Iris pigment epithelial cell (primary cell): Measurements from ENCODE around the gene RTBDN.
A peak's percentile ranks its signal among the peaks of the same experiment; 100 is the strongest.
"Not testable (repeated sequence)": the region's sequence is repeated elsewhere in the genome, so short reads cannot be mapped to it uniquely, and the experiment has no call there.

ENCODE experiments used
- DNase-seq: peaks from one replicate; pipeline ENCODE4 v3.0.0-alpha.2; 2011; ENCODE audit warnings: low read depth

Gene RTBDN

DNA sequence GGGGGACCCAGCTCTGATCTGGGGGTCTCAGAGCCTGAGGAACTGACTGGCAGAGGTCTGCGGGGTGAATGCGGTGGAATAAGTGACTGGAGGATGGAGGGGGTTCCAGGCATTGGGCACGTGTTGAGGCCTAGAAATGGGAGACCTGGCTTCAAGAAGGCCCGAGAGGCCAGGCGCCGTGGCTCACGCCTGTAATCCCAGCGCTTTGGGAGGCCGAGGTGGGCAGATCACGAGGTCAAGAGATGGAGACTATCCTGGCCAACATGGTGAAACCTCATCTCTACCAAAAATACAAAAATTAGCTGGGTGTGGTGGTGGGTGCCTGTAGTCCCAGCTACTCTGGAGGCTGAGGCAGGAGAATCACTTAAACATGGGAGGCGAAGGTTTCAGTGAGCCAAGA is 16.6 kb downstream of the RTBDN start:
- DNase-seq, result not testable (repeated sequence)

DNA sequence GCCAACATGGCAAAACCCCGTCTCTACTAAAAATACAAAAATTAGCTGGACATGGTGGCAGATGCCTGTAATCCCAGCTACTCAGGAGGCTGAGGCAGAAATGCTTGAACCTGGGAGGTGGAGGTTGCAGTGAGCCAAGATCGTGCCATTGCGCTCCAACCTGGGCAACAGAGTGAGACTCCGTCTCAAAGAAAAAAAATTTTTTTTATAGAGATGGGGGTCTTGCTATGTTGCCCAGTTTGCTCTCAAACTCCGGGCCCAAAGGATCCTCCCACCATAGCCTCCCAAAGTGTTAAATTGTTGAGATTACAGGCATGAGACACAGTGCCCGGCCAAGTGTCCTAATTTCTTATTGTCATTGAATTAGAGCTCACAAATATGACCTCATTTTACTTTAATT is 17.2 kb downstream of the RTBDN start:
- DNase-seq, result not testable (repeated sequence)

DNA sequence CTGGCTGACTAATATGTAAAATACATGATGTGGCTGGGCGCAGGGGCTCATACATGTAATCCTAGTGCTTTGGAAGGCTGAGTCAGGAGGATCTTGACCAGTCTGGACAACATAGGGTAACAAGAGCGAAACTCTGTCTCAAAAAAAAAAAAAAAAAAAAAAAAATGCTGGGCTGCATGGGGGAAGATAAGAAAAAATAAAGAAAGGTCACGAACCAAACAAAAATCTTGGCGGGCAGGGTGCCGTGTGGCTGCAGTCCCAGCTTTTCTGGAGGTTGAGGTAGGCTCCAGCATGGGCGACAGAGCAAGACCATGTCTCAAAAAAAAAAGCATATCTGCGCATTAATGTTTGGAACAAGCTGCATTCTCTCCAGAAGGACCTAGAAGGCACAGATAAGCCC is 19.3 kb downstream of the RTBDN start:
- no peak for DNase-seq

DNA sequence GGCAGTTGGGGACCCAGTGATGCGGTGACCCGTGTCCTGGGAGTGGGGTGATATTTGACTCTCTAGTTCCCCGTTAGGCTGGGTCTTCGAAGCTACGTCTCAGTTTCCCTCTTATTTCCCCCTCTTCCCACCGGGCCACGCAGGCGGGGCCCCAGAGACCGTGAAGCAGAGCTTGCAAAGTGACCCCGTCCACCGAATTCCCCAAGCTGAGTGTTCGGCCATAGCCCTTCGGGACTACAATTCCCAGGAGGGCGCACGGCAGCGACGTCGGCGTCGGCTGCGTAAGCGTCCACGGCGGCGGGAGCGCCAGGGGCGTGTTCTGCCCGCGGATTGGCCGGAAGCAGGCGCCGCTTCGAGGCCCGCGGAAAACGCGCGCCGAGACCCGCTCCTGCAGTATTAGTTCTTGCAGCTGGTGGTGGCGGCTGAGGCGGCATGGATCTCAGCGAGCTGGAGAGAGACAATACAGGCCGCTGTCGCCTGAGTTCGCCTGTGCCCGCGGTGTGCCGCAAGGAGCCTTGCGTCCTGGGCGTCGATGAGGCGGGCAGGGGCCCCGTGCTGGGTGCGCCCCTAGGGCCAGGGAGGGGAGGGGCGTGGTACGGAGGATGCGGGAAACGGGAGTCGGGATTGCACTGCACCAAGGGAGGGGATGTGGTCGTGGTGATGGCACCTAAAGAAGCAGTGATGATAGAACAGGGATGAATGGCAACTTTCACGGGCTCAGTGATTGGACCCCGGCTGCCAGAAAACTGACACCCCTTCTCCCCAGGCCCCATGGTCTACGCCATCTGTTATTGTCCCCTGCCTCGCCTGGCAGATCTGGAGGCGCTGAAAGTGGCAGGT is 27.9 kb downstream of the RTBDN start, which contains the start of gene RNASEH2A:
Gene RNASEH2A, plus strand, starts transcription at position 343 of the 840 bp plus-strand sequence. Its CDS starts 90 bp downstream, at position 433.
- peak; percentile 94 for DNase-seq

GRCh38 chr19:12804051-12804450 is 30.3 kb downstream of the RTBDN start:
- DNase-seq, result no peak

DNA sequence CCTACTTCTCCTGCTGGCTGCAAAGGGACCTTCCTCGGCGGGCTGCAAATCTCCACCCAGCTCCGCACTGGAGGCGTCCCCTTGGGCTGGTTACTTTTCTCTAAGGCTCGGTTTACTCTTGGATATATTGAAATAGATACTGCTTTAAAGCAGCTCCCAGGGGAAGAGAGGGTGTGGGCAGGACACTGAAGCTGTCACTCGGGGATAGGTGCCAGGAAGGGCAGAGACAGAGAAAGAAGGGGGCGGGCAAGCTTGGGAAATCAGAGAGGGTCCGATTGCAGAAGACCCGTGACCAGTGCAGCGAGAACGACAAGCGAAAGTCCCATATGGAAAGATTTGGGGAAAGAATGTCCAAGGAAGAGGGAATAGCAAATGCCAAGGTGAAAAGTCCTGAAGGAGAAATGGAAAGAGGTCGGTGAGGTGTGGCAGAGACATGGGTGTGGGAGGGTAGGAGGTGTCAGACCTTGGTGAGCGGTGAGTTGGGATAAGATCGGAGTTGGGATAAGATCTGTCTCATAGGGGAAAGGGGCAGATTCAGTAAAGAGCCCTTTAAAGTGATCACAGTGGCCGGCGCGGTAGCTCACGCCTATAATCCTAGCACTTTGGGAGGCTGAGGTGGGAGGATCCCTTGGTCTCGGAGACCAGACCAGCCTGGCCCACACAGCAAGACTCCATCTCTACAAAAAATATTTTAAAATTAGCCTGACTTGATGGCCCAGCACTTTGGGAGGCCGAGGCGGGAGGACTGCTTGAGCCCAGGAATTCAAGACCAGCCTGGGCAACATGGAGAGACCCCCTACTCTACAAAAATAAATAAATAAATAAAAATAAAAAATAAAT is 31.9 kb downstream of the RTBDN start:
- no peak for DNase-seq

DNA sequence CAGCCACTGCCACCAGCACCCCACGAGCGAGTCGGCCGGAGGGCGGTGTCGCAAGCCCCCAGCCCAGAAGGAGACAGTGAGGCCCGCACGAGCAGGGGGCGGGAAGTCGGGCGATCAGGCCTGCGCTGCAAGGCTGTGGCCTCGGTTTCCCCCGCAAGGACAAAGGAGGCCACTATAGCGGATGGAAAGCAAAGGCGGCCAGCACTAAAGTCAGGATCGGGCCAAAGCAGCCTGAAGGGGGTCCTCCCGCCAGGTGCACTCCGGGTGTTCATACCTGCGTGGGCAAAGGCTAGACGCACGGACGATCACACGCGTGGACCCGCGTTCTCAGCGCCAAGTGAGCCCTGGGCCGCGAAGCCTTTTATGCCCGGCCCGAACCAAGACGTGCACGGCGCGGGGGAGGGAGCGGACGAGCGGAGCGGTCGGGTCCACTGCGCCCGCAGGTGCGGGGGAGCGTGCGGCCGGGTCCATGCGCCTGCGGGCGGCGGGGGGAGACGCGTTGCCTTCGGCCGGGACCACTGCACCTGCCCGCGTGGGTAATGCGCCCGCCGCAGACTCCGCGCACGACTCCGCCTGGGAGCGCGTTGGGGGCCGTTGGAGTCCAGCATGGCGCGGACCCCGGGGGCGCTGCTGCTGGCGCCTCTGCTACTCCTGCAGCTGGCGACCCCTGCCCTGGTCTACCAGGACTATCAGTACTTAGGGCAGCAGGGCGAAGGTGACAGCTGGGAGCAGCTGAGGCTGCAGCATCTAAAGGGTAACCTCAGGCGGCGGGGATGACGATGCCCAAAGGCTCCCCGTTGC is 32.7 kb downstream of the RTBDN start, which contains the start of the genes PRDX2 and THSD8:
Gene PRDX2, minus strand, starts transcription at position 335 of the 801 bp plus-strand sequence. CDS start 539 bp downstream, outside the sequence.
Gene THSD8, plus strand, starts transcription at position 604 of the 801 bp plus-strand sequence. Its CDS starts 3 bp downstream, at position 607.
- peak; percentile 72 for DNase-seq

- no peak for DNase-seq
These were observed 33.4 kb downstream of the RTBDN start for GRCh38 chr19:12800923-12801465.

DNA sequence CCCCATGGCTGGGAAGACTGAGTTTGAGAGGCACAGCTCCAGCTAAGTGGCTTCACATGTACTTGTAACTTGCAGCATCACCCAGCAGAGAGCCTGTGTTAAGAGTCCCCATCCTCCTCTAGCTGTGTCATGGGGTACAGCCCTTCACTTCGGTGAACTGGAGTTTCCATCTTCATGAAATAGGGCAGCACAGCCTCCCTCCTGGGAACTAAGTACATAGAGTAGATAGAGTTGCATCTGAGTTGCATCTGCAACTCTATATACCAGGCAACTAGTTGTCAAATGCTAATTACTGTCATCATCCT is 34.0 kb downstream of the RTBDN start:
- DNase-seq, result no peak

GRCh38 chr19:12799742-12800465 is 34.5 kb downstream of the RTBDN start:
- no peak for DNase-seq

- DNase-seq, result not testable (repeated sequence)
These were observed 36.8 kb downstream of the RTBDN start for GRCh38 chr19:12797607-12798006.

DNA sequence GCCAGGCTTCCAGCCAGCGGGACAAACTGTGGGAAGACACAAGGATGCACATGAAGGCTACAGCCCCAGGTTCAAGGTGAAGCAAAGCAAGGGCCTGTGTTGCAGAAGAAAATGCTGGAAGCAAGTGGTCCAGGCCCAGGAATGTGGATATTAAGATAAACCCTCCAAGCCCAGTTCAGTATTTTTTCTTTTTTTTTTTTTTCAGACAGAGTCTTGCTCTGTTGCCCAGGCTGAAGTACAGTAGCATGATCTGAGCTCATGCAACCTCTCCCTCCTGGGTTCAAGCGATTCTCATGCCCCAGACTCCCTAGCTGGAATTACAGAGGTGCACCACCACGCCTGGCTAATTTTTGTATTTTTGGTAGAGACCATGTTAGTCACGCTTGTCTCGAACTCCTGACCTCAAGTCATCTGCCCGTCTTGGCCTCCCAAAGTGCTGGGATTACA is 37.2 kb downstream of the RTBDN start:
- no peak for DNase-seq

- peak; percentile 67 for DNase-seq
These were observed 38.0 kb downstream of the RTBDN start for GRCh38 chr19:12796146-12797071.

GRCh38 chr19:12794971-12795381 is 39.4 kb downstream of the RTBDN start:
- DNase-seq, result no peak

- DNase-seq, result peak; percentile 46
These were observed 40.0 kb downstream of the RTBDN start for GRCh38 chr19:12794196-12794941.

- DNase-seq, result peak; percentile 91
These were observed 40.8 kb downstream of the RTBDN start for GRCh38 chr19:12793290-12794195.

- DNase-seq, result no peak
These were observed 41.5 kb downstream of the RTBDN start for GRCh38 chr19:12792853-12793289.
